Right lung (tissue), 10 donors: ENCODE results near the gene PKLR. TPM values are rescaled to one million over a fixed set of nuclear protein-coding genes. Genes with fewer than 3 reads are reported as not detected.
"Not testable (repeated sequence)": the region's sequence is repeated elsewhere in the genome, so short reads cannot be mapped to it uniquely, and the experiment has no call there.

Experiments
- DNase-seq, 2 donors: peaks; one replicate each; pipeline ENCODE4 v3.0.0-alpha.2; 2013
- long read RNA-seq, 8 donors: transcript quantifications; one replicate each; lab custom pipeline, GENCODE V29; 2026
- polyA plus RNA-seq, 5 donors: library from polyadenylated mRNA; unstranded; fragments of 120-200 nt; gene quantifications; one replicate each; pipeline versions ENCODE4 v1.2.1 to v1.2.3, GENCODE V29; 2013; ENCODE audit warnings: inconsistent platforms in 1 of 5, low replicate concordance in 1 of 5; ENCODE audit not compliant: insufficient read length in 5 of 5, insufficient read depth in 1 of 5

Gene PKLR
- polyA plus RNA-seq: under 1 TPM in 2 of 5 donors, not detected in 3; 0.09 to 0.46 TPM
- long read RNA-seq, donor 1: 0 reads
- long read RNA-seq, donor 2: 0 reads
- long read RNA-seq, donor 3: 0 reads
- long read RNA-seq, donor 4: 0 reads
- long read RNA-seq, donor 5: 0 reads
- long read RNA-seq, donor 6: 0 reads
- long read RNA-seq, donor 7, partial matches to known transcripts: 69 of 74 reads
- long read RNA-seq, donor 7, other reads (novel, unspliced or antisense): 5 of 74 reads
- long read RNA-seq, donor 8: 0 reads

DNA sequence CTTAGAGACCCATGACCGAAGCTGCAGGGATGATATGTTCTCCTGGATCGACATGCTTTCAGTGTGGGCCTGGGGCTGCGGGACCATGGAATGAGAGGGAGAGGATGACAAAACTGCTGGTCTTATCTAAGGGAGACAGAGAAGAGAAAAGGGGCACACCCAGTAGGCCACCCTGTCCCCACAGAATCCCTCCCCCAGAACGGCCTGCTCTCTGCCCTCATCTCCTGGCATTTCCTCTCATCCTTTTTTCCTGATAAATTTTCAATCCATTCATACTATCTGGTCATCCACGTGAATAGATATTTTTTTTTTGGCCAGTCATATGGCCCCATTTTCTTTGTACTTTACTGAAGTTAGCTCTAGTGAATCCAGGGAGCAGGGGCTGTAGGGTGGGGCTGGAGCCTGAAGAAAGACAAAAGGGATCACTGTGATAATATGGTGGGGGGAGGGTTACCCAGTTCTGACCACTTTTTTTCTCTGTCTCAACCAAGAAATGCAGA is at the start of gene PKLR:
PKLR (minus strand) TSS at position 97 of the 500 bp plus-strand sequence; CDS start at position 54, 43 bp downstream.
- no peak for DNase-seq

DNA sequence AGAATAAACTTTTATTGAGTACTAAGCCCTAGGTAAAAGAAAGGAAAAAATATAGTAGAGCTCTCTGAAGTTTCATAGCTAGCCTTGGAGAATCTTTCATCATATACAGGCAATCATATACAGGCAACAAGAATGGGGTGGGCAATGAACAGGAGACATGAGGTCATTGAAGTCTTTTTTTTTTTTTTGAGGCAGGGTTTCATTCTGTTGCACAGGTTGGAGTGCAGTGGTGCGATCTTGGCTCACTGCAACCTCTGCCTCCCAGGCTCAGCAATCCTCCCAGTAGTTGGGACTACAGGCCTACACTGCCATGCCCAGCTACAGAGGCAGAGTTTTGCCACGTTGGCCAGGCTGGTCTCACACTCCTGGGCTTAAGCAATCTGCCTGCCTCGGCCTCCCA is 41.6 kb upstream of the PKLR start:
- no peak for DNase-seq

DNA sequence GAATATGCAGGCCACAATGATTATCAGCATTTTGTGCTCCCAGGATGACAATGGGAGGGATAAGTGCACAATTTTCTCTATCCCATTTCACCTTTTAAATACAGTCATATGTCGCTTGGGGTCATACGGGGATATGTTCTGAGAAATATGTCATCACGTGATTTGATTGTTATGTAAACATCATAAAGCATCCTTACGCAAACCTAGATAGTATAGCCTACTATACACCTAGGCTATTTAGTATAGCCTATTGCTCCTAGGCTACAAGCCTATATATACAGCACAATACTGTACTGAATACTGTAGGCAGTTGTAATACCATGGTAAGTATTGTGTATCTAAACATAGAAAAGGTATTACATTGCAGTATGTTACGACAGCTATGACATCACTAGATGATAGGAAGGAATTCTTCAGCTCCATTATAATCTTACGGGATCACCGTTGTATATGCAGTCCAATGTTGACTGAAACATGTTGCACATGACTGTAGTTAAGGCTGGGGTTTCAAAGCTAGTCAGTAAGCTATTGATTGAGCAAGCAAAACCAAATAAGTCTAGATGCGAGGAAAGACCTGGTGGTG is 38.4 kb upstream of the PKLR start:
- DNase-seq: no peak

DNA sequence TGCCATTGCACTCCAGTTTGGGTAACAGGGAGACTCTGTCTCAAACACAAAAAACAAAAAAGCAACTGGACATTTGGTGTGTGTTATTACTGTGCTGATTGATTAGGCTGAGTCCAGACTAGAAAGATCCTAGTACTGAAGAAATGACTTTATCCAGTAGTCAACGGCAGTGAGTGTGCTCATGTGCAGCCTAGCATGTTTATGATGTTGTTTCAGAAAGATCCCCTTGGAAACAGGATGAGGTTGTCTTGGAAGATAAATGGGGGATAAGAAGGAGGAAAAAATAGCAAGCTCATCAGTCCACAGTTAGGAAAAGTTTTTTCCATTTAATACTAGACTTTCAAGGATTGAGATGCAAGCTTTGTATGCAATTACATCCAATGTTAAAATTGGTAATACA is 33.7 kb upstream of the PKLR start:
- DNase-seq: no peak

DNA sequence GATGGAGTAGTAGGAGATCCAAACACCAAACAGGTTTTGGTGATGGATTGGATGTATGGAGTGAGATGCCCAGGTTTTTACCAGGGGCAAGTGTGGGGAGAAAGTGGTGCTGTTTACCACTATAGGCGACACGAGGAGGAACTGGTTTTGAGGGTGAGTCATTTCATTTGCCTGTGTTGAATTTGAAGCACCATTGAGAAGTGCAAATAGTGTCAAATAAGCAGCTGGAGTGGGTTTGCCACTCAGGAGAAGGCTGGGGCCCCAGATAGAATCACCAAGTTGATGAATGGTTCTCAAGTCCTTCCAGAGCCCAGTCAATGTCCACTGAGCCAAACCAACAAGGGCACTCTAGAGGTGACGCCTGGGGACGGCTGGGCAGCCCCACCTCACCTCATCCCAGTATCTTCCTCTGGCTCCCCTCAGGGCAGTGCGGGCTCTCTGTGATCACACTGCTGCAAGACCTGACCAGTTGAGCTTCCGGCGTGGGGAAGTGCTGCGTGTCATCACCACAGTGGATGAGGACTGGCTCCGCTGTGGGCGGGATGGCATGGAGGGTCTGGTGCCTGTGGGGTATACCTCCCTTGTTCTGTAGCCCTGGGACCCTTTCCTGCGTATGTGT is 28.9 kb upstream of the PKLR start:
- DNase-seq: no peak

DNA sequence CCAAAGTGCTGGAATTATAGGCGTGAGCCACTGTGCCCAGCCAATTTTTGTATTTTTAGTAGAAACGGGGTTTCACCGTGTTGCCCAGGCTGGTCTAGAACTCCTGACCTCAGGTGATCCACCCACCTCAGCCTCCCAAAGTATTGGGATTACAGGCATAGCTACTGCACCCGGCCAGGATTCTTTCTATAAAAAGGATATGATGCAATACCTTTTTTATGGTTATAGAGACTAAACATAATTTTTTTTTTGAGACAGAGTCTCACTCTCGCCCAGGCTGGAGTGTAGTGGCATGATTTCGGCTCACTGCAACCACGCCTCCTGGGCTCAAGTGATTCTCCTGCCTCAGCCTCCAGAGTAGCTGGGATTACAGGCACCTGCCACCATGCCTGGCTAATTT is 27.6 kb upstream of the PKLR start:
- not testable (repeated sequence) for DNase-seq

DNA sequence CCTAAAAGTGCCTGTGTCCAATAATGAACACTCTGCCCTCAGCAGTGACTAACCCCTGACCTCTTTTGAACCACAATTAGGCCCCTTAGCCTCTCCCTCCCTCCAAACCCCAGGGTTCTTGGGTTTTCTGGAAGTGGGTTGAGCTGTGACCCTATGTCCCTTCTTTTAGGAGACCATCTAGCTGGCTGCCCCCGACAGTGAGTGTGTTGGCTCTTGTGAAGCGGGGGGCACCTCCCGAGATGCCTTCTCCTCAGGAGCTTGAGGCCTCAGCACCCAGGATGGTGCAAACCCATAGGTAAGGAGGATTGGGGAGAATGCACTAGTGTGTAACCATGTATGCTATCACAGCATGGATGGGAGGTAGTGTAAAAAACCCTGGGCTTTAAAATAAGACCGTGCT is 26.7 kb upstream of the PKLR start:
- DNase-seq: no peak

DNA sequence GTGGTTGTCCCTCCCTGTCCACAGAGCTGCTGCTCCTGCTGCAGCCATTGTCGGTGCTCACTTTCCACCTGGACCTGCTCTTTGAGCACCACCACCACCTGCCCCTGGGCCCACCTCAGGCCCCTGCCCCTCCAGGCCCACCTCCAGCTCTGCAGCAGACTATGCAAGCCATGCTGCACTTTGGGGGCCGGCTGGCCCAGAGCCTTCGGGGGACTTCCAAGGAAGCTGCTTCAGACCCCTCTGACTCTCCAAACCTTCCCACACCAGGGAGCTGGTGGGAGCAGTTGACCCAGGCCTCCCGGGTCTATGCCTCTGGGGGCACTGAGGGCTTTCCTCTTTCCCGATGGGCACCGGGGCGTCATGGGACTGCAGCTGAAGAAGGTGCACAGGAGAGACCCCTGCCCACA is 25.4 kb upstream of the PKLR start:
- DNase-seq: no peak

DNA sequence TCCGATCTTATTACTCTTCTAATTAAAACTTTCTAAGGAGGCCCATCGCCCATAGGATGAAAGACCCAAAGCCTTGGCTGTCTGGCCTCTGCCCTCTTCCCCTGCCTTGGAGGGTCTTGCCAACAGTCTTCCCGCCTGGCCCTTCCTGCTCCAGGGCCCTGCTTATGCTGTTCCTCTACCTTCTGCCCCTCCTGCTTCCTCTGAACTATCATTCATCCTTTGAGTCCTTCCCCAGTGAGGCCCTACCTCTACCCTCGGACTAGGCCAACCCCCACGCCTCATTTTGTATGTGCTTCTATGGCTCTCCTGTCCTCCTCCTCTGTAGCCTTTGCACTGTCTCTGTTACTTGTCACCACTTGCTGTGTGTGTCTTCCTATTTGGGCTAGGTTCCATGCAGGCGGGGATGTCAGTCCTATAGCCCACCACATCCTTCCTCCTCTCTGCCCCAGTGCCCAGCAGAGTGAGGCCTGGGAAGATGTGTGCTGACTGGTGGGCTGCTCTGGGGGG is 24.8 kb upstream of the PKLR start:
- DNase-seq: no peak

DNA sequence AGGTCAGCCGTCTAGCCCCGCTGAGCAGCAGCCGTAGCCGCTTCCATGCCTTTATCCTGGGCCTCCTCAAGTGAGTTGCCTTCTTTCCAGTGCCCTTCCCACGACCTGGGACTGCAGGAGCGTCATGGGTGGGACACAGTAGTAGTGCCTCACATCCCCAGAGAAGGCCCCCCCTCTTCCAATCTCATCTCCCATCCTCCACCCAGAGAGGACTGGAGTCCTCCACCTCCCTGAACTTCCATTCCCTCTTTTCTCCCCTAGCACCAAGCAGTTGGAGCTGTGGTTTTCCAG is 24.3 kb upstream of the PKLR start:
- no peak for DNase-seq

DNA sequence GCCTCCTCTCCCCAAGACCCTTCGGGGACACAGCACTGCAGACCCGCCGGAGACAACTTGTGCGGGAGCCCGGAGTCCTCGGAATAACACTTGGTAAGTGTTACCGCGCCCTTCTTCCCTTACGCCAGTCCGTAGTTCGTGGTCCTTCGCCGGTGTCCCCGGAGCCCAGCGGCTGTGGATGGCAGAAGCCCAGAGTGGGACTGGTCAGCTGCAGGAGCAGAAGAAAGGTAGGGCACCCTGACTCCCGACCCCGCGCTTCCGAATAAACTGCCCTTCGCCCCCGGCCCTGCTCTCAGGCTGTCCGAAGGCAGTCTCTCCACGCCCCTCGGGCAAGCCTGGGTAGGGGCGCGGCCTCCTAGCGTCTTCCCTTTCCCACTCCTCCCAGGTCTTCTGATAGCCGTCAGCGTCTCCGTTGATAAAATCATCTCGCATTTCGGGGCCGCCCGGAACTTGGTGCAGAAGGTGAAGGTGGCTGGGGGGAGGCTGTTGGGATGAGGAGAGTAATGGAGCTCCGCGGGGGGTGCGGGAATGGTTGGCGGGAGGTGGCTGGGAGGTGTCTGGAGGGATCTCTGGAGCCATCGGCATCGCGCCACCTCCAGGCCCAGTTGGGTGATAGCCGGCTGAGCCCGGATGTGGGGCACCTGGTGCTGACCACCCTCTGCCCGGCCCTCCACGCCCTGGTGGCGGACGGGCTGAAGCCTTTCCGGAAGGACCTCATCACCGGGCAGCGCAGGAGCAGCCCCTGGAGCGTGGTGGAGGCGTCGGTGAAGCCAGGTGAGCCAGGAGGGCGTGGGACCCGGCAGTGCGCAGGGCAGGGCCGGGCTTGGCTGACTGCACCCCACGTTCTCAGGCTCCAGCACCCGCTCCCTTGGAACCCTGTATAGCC is 23.7 kb upstream of the PKLR start:
- DNase-seq: peak in 1 of 2 donors; percentile 36

DNA sequence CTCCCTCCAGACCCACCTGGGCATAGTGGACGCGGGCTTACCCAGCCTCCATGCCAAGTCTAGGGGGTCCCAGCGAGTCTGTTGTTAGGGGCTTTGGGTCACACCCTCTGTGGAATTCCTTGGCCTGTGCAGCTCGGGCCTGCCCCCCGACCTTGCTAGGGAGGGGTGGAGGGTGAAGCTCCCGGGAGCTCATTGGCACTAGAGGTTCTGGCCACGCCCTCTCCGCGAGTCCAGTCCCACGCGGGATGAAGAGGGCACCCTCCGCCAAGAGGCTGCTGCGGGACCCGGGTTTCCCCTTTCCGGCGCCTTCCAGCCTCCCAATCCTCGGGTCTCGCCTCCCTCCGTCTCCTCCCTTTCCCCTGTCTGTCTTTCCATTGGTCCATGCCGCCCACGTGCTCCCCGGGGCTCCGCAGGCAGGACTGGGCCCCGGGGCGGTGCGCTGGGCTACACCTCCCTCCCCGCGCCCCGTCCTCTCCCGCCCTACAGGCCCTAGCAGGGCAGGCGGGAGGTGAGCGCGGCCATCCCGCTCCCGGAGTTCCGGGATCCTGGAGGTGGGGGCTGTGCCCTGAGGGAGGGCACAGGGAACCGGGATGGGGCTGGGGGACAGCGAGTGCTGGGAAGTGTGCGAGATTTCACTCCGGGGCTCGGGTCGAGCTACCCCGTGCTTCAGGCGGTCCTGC is 22.9 kb upstream of the PKLR start:
- peak; percentile 93 to 94 for DNase-seq

DNA sequence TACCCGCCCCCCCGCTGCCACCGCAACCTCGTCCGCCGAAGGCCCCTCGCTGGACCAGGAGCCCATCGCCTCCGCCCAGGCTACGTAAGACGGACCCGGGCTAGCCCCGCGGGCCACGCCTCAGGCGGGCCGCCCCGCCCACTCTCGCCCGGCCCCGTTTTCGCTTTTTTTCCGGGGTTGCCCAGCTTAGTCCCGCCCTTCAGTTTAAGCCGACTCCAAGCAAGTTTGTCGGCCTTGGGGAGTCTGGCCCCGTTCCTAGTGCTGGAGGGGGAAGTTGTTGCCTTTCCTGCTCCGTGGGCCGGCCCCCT is 22.4 kb upstream of the PKLR start:
- peak; percentile 92 for DNase-seq

DNA sequence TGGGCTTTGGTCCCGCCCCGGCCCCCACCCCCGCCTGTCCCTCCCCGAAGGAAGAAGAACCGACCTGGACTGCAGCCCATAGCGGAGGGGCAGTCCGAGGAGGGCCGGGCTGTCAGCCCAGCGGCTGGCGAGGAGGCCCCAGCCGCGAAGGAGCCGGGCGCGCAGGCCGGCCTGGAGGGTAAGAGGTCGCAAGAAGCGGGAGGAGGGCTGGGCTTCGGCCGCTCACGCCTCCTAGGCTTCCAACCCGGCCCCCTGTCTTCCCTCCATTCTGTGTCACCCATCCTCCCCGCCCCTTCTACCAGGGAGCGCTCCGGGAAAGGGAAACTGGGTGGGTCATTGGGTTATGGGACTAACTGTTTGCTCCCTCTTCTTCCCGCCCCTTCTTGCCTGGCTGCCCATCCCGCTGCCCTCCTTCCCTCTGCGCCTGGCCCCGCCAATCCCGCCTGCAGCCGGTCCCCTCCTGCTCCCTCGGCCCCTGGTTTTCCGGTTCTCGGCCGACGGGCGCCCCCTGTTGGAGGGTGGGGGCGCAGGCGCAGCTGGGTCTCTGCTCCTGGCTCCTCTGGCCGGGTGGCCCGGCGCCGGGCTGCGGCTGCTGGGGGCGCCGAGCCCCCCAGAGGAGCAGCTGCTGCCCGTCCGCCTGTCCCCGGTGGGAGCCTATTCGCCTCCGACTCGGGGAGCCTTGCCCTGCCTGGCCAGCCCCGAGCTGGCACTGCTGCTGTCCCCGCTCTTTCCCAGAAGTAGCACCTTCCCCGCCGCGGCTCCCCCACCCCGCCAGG is 21.9 kb upstream of the PKLR start:
- peak; percentile 86 to 92 for DNase-seq

DNA sequence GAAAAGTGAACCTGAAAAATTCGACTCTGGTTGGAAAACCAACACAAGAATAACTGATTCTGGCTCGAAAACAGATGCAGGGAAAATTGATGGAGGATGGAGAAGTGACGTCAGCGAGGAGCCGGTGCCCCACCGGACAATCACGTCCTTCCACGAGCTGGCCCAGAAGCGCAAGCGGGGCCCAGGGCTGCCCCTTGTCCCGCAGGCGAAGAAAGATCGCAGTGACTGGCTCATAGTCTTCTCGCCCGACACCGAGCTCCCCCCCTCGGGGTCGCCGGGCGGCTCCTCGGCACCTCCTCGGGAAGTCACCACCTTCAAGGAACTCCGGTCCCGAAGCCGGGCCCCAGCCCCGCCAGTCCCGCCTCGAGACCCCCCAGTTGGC is 21.3 kb upstream of the PKLR start:
- peak; percentile 31 to 36 for DNase-seq

DNA sequence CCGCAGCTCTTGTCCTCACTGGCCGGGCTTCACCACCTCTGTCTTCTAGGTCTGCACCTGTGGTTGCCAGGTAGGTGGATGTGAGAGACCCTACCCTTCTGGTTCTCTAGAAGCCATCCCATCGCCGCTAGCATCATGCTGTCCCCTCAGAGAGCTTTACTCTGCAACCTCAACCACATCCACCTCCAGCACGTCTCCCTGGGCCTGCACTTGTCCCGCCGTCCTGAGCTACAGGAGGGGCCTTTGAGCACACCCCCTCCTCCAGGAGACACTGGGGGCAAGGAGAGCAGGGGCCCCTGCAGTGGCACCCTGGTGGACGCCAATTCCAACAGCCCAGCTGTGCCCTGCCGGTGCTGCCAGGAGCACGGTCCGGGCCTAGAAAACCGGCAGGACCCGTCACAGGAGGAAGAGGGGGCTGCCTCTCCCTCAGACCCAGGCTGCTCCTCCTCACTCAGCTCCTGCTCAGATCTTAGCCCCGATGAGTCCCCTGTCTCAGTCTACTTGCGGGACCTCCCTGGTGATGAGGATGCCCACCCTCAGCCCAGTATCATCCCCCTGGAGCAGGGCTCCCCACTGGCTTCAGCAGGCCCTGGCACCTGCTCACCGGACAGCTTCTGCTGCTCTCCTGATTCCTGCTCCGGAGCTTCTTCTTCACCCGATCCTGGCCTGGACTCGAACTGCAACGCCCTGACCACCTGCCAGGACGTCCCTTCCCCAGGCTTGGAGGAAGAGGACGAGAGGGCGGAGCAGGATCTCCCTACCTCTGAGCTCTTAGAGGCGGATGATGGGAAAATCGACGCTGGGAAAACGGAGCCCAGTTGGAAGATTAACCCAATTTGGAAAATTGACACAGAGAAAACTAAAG is 20.6 kb upstream of the PKLR start:
- no peak for DNase-seq

DNA sequence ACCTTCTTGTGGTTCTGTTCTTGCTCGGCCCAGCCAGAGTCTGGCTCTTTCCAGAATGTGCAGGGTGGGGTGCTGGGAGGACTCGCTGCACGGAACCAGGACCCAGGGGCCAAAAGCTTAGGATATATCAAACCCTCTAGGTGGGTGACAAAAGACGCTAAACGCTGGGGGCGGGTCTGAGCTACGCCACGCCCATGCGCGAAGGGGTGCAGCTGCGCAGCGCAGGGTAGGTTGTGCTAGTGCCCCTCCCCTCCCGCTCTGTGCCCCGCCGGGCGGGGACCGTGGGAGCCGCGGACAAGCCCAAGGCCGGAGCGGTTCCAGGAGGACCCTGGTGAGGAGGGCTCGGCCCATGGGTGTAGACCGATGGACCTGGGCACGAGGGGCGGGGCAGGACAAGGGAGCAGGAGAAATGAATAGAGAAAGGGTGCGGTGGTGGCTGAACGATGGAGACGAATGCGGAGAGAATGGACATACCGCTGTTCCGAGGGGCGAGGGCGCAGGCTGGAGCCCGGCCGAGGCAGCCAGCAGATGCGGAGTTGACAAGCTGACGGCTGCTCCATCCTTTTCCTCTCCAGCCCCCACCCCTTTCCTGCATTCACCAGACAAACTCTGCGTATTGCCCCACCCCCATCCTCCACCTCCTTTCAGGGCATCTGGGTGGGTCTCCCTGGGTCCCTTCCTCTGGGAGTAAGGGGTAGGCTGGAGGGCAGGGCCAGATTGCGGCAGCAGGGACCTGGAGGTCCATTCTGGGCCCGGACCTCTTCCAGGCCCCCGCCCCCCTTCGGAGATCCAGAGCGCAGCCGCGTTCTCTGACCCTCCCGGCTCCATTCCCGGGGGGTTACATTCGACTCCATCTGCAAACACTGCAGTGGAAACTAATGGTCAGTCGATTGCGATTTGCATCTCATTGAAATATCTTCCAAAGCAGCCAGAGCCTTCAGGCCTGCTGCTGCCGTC is 19.7 kb upstream of the PKLR start, which contains the start of gene RUSC1:
RUSC1 (plus strand) TSS at position 234 of the 957 bp plus-strand sequence. CDS start 880 bp downstream, outside the sequence.
- DNase-seq: peak; percentile 72 to 78

DNA sequence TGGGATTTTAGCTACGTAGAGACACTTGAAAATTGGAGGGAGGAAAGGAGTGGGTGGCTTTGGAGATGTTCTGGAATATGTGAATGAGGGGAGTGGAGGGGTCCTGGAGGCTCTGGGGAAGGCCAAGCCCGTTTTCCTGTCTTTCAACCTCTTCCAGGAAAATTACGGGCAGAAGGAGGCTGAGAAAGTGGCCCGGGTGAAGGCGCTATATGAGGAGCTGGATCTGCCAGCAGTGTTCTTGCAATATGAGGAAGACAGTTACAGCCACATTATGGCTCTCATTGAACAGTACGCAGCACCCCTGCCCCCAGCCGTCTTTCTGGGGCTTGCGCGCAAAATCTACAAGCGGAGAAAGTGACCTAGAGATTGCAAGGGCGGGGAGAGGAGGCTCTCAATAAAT is 19.0 kb upstream of the PKLR start:
- no peak for DNase-seq

DNA sequence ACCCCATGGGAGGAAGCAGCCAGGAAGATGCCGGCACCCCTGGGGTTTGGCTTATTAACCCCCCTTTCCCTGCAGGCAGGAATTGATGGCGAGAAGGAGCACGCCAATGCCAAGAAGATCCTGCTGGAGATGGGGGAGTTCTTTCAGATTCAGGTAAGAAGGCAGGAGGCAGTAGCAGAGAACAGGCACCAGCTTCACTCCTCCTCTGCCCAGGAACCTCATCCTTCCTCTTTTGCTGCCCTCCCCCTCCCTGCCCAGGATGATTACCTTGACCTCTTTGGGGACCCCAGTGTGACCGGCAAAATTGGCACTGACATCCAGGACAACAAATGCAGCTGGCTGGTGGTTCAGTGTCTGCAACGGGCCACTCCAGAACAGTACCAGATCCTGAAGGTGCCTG is 18.3 kb upstream of the PKLR start:
- DNase-seq: no peak
